ENCODE results near the gene OR4D2.

DNA sequence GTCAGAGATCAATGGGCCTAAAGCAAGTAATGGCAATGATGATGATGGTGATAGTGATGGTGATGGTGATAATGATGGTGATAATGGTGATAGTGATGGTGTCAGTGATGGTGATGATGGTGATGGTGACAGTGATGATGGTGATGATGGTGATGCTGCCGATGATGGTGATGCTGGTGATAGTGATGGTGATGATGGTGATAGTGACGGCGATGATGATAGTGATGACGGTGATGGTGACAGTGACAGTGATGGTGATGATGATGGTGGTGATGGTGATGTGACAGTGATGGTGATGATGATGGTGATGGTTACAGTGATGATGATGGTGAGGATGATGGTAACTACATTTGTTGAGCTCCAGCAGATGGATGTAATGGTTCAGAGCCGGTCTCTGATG, 49.4 kb upstream of the OR4D2 start:
- TF ChIP-seq, protein P1, sequence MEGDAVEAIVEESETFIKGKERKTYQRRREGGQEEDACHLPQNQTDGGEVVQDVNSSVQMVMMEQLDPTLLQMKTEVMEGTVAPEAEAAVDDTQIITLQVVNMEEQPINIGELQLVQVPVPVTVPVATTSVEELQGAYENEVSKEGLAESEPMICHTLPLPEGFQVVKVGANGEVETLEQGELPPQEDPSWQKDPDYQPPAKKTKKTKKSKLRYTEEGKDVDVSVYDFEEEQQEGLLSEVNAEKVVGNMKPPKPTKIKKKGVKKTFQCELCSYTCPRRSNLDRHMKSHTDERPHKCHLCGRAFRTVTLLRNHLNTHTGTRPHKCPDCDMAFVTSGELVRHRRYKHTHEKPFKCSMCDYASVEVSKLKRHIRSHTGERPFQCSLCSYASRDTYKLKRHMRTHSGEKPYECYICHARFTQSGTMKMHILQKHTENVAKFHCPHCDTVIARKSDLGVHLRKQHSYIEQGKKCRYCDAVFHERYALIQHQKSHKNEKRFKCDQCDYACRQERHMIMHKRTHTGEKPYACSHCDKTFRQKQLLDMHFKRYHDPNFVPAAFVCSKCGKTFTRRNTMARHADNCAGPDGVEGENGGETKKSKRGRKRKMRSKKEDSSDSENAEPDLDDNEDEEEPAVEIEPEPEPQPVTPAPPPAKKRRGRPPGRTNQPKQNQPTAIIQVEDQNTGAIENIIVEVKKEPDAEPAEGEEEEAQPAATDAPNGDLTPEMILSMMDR (IDR thresholded peaks at IDR 0.05; ENCODE audit: insufficient read depth, low read depth, low read length): no peak
- TF ChIP-seq EZH2 (IDR thresholded peaks at IDR 0.05; ENCODE audit: insufficient read depth, low read length): no peak

Data from astrocyte (in vitro differentiated cells and primary cell).